OCI-LY3 (cell line): Measurements from ENCODE around the gene CTDP1.

ENCODE experiments used
- CTCF ChIP-seq: fragments of 200-600, 300-600 bp; sonication (generic); IDR thresholded peaks from 2 replicates; pipeline ENCODE4 v1.5.1; 2014; ENCODE audit warnings: antibody characterized with exemption, low read length, low read depth
- EZH2phosphoT487 ChIP-seq: fragments of 200-600 bp; shearing (Covaris generic); IDR thresholded peaks from 2 replicates; pipeline ENCODE4 v1.6.1; 2018; ENCODE audit warnings: antibody characterized with exemption, mixed run types, low read depth

DNA sequence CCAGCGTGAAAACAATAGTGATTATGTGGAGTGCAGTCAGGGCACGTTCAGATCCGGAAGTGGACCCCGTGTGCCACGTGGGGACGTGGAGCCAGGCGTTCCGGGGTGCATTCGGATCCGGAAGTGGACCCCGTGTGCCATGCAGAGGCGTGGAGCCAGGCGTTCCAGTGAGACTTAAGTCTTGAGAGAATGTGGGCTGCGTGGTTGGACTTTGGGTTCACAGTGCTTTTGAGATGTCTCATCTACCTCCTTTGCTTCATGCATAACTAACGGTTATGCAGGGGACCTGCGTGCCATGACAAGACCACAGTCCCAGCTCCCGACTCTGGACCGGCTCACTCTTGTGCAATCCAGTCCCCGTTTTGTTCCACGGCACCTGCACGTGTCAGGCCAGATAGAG is 28.8 kb downstream of the CTDP1 start:
- TF ChIP-seq CTCF (no peak), EZH2phosphoT487 (no peak)
